Duodenal mucosa (tissue), 2 donors: ENCODE data around the gene NFE2L3.
A peak's percentile ranks its signal among the peaks of the same experiment; 100 is the strongest.
"Not testable (repeated sequence)": the region's sequence is repeated elsewhere in the genome, so short reads cannot be mapped to it uniquely, and the experiment has no call there.

Experiments
- H3K27ac ChIP-seq: one replicate; pipeline ENCODE4 v1.7.0; 2013; ENCODE audit warnings: low read depth, low read length
- H3K27me3 ChIP-seq, 2 donors: one replicate each; pipeline ENCODE4 v1.7.0; 2013; ENCODE audit warnings: low read length in 2 of 2, control low read depth in 1 of 2; ENCODE audit not compliant: insufficient read depth in 2 of 2, control insufficient read depth in 1 of 2
- H3K36me3 ChIP-seq, 2 donors: one replicate each; pipeline ENCODE4 v1.7.0; 2013; ENCODE audit warnings: low read length in 2 of 2, control low read depth in 1 of 2; ENCODE audit not compliant: insufficient read depth in 2 of 2, control insufficient read depth in 1 of 2
- H3K4me1 ChIP-seq, 2 donors: one replicate each; pipeline ENCODE4 v1.7.0; 2013; ENCODE audit warnings: low read length in 2 of 2, control low read depth in 1 of 2; ENCODE audit not compliant: insufficient read depth in 2 of 2, control insufficient read depth in 1 of 2
- H3K4me3 ChIP-seq, 2 donors: one replicate each; pipeline ENCODE4 v1.7.0; 2013; ENCODE audit warnings: low read length in 2 of 2, low read depth in 1 of 2
- H3K9ac ChIP-seq, 2 donors: one replicate each; pipeline ENCODE4 v1.7.0; 2013; ENCODE audit warnings: low read length in 2 of 2, low read depth in 1 of 2
- H3K9me3 ChIP-seq, 2 donors: one replicate each; pipeline ENCODE4 v1.7.0; 2013; ENCODE audit warnings: low read length in 2 of 2, control low read depth in 1 of 2; ENCODE audit not compliant: control insufficient read depth in 1 of 2

NFE2L3 gene

DNA sequence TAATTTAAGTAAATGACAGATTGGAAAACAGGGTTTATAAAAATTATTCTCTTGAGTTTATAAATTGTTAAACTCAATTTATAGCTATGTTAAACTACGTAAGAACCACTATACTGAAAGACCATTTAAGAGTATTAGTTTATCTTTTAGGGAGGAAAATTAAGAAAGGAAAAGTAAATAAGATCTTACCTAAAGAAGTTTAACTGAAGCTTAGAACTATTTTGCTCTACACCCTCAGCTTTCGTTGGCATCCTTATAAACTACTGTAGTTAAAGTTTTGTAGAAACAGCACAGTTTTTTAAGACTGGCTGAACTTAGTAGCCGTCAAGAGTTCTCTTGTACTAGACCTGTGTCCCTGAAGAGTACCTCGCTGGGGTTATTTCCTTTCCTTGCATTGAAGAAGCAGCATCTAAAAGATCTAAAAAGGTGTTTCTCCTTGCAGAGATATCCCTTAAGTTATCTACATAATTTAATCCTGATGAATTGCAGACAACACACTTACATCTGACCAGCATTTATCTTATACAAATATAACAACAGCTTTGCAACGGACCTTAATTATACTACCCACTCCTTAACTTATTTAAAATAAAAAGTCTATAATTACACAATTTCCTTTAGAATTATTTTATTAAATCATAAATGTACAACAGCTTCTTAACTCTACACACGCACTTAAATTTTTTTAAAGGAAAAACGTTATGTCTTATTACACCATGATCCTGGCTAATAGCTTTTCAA is 39.4 kb downstream of the NFE2L3 start:
- peaks cover 36 to 56% of the 10 kb centered on the region in 2 donors for H3K4me1 ChIP-seq
- no peak overlapping the region for H3K9ac ChIP-seq
- H3K4me3 ChIP-seq: no peak overlapping the region
- no peaks in the 10 kb centered on the region for H3K27me3 ChIP-seq
- H3K36me3 ChIP-seq: peaks cover 67 to 80% of the 10 kb centered on the region in 2 donors
- no peak overlapping the region for H3K27ac ChIP-seq
- no peaks in the 10 kb centered on the region for H3K9me3 ChIP-seq

- Histone ChIP-seq H3K9me3 (no peaks in the 10 kb centered on the region), H3K36me3 (peaks cover 74 to 86% of the 10 kb centered on the region in 2 donors), H3K27ac (no peak overlapping the region), H3K9ac (no peak overlapping the region), H3K27me3 (no peaks in the 10 kb centered on the region), H3K4me3 (no peak overlapping the region), H3K4me1 (peaks cover 42 to 63% of the 10 kb centered on the region in 2 donors)
These were observed 40.0 kb downstream of the NFE2L3 start for GRCh38 chr7:26191974-26192479.

DNA sequence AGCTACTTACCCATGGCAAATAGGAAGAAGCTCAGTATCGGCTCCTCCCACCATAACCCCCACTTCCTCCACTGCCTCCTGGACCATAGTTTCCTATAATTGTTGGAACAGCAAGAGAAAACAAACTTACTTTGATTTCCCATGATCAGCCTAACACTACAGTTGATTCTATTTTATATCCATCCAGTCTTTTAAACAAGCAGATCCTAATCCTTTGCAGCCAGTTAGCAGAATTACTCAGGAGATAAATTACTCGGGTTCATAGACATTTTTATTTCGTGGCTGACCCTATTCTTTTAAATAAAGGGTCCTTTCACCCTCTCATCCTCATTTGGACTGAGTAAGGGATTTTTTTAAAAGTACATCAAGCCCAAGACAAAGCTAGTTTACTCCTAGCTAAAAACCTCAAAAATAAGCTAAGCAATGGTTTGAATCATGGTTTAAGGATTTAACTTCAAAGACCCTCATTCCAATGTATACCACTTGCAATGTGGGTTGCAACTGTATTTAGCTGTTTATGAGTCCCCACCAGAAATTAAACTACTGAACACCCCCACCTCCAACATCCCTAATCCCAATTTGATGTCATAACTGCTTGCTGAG is 40.6 kb downstream of the NFE2L3 start:
- no peak overlapping the region for H3K4me3 ChIP-seq
- H3K9me3 ChIP-seq: no peaks in the 10 kb centered on the region
- peaks cover 46 to 68% of the 10 kb centered on the region in 2 donors for H3K4me1 ChIP-seq
- no peak overlapping the region for H3K9ac ChIP-seq
- H3K27ac ChIP-seq: no peak overlapping the region
- H3K36me3 ChIP-seq: peaks cover 79 to 91% of the 10 kb centered on the region in 2 donors
- no peaks in the 10 kb centered on the region for H3K27me3 ChIP-seq

DNA sequence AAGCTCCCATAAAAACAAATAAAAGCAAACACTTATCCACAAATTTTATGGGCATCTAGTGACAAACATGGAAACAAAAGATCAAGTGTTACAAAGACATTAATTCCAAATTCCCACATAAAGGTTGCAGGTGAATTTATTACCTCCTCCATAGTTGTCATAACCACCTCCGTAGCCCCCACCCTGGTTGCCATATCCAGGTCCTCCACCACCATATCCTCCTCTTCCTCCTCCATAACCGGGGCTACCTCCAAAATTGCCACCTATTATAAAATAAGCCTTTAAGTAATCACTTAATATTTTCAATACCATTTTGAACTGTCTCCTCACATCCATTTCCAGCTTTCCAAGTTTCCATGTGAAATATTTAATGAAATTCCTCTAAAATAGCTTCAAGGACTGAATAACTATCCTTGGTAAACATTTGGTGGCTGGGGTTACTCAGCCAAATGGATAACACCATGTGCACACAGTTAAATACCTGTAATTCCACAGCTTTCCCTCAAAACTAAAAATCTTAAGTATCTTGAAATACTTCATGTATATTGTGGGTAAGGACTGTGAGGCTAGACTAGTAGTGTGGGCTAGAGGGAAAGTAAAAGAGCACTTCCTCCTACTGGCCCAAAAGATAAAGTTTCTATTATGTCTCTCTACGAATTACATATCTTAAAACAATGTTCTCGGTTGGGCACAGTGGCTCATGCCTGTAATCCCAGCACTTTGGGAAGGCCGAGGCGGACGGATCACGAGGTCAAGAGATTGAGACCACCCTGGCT is 41.6 kb downstream of the NFE2L3 start:
- Histone ChIP-seq H3K4me1 (peaks cover 46 to 64% of the 10 kb centered on the region in 2 donors), H3K36me3 (peaks cover 70 to 83% of the 10 kb centered on the region in 2 donors), H3K27ac (no peak overlapping the region), H3K9ac (no peak overlapping the region), H3K9me3 (no peaks in the 10 kb centered on the region), H3K4me3 (no peak overlapping the region), H3K27me3 (no peaks in the 10 kb centered on the region)

DNA sequence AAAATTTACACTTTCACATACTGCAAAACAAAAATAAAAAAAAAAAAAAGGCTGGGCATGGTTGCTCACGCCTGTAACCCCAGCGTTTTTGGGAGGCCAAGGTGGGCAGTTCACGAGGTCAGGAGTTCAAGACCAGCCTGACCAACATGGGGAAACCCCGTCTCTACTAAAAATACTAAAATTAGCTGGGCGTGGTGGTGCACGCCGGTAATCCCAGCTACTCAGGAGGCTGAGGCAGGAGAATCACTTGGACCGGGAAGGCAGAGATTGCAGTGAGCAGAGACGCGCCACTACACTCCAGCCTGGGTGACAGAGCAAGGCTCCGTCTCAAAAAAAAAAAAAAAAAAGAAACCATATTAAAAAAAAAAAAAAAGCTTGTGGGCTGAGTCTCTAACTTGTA is 42.8 kb downstream of the NFE2L3 start:
- peaks cover 46 to 64% of the 10 kb centered on the region in 2 donors for H3K4me1 ChIP-seq
- not testable (repeated sequence) for H3K9ac ChIP-seq, H3K9me3 ChIP-seq, H3K27me3 ChIP-seq, H3K27ac ChIP-seq, H3K4me3 ChIP-seq
- H3K36me3 ChIP-seq: peaks cover 58 to 71% of the 10 kb centered on the region in 2 donors

DNA sequence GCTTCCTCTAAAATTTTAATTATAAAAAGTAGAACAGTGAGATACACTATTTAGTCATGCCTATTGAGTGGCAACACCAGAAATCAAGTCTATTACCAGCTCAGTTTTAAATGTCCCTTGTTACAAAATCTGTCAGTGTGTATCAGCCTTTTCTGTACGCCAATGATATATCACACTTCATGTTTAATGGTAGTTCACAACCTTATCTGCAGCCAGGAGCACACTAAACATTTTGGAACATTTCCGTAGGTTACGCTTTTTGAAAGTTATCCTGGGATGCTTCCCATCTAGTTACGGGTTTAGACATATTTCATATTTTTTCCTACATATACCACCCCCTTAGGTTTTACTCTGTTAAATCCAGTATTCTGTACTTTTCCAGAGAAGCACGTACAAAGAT is 43.2 kb downstream of the NFE2L3 start:
- H3K9me3 ChIP-seq: no peaks in the 10 kb centered on the region
- H3K4me1 ChIP-seq: peaks cover 46 to 63% of the 10 kb centered on the region in 2 donors
- peak overlapping the region in 1 of 2 donors; percentile 27 for H3K9ac ChIP-seq

GRCh38 chr7:26195867-26196657 is 44.1 kb downstream of the NFE2L3 start:
- Histone ChIP-seq H3K9ac (peak overlapping the region in 1 of 2 donors; percentile 39), H3K9me3 (peaks cover 0 to 2% of the 10 kb centered on the region in 2 donors), H3K27ac (no peak overlapping the region), H3K4me1 (peaks cover 46 to 54% of the 10 kb centered on the region in 2 donors), H3K27me3 (no peaks in the 10 kb centered on the region), H3K4me3 (peak overlapping the region; percentile 45 to 59), H3K36me3 (peaks cover 48 to 60% of the 10 kb centered on the region in 2 donors)

More for the DNA sequence above, 43.2 kb downstream of the NFE2L3 start:
- H3K27me3 ChIP-seq: no peaks in the 10 kb centered on the region
- peak overlapping the region; percentile 5 to 45 for H3K4me3 ChIP-seq
- peaks cover 57 to 69% of the 10 kb centered on the region in 2 donors for H3K36me3 ChIP-seq
- H3K27ac ChIP-seq: no peak overlapping the region

GRCh38 chr7:26197153-26198115 is 45.4 kb downstream of the NFE2L3 start:
- H3K9ac ChIP-seq: peak overlapping the region; percentile 49 to 100
- H3K9me3 ChIP-seq: peaks cover 0 to 2% of the 10 kb centered on the region in 2 donors
- peaks cover 45 to 48% of the 10 kb centered on the region in 2 donors for H3K4me1 ChIP-seq
- H3K27ac ChIP-seq: no peak overlapping the region
- H3K27me3 ChIP-seq: no peaks in the 10 kb centered on the region
- peak overlapping the region; percentile 100 for H3K4me3 ChIP-seq
- H3K36me3 ChIP-seq: peaks cover 37 to 46% of the 10 kb centered on the region in 2 donors
